Left colon (tissue), 2 donors: ENCODE data around the gene KRTAP2-1. TPM values are rescaled to one million over a fixed set of nuclear protein-coding genes. Genes with fewer than 3 reads are reported as not detected.

ENCODE experiments used
- total RNA-seq, 2 donors: library from RNA; stranded (reverse); fragmentation: NEBNext Ultra II Directional; extraction: Animal tissue kit (Norgen Biotek cat#: 25700); gene quantifications; one replicate each; pipeline ENCODE4 v1.2.1, GENCODE V29; 2021
- donor health status: DM: no; HTN: no; CAD: no.
- donor health status: DM: yes; HTN: yes; CAD: no.

KRTAP2-1 gene
- total RNA-seq, 2 donors from 2014 or later, result not detected

Other genes starting within 250 kb of the KRTAP2-1 start
- not detected for gene KRT28, start 247.4 kb downstream of the KRTAP2-1 start, total RNA-seq
- 10 to 100 TPM; 25.1 to 38.9 TPM for gene KRT10, start 224.7 kb downstream of the KRTAP2-1 start, total RNA-seq
- gene KRT12, start 180.1 kb downstream of the KRTAP2-1 start, total RNA-seq, result 1 to 10 TPM; 1.2 to 3.9 TPM
- 1,000 to 10,000 TPM; 1,413 to 1,967 TPM for gene KRT20, start 162.1 kb downstream of the KRTAP2-1 start, total RNA-seq
- gene KRT23, start 109.7 kb downstream of the KRTAP2-1 start, total RNA-seq, result under 1 TPM in 1 of 2 donors, not detected in 1; 0.28 TPM
- gene KRT39, start 80.4 kb downstream of the KRTAP2-1 start, total RNA-seq, result not detected
- under 1 TPM; 0.21 to 0.39 TPM for gene KRT40, start 63.0 kb downstream of the KRTAP2-1 start, total RNA-seq
- not detected for gene KRTAP3-3, start 53.2 kb downstream of the KRTAP2-1 start, total RNA-seq
- gene KRTAP3-2, start 47.4 kb downstream of the KRTAP2-1 start, total RNA-seq, result not detected
- gene KRTAP3-1, start 38.2 kb downstream of the KRTAP2-1 start, total RNA-seq, result not detected
- not detected for gene KRTAP1-5, start 20.1 kb downstream of the KRTAP2-1 start, total RNA-seq
- gene KRTAP1-4, start 17.1 kb downstream of the KRTAP2-1 start, total RNA-seq, result not detected
- not detected for gene KRTAP1-3, start 12.4 kb downstream of the KRTAP2-1 start, total RNA-seq
- gene KRTAP1-1, start 5.9 kb downstream of the KRTAP2-1 start, total RNA-seq, result not detected
- gene KRTAP2-2, start 7.9 kb upstream of the KRTAP2-1 start, total RNA-seq, result not detected
- gene KRTAP2-3, start 12.8 kb upstream of the KRTAP2-1 start, total RNA-seq, result not detected
- not detected for gene KRTAP2-4, start 18.6 kb upstream of the KRTAP2-1 start, total RNA-seq
- gene KRTAP4-7, start 36.8 kb upstream of the KRTAP2-1 start, total RNA-seq, result not detected
- gene KRTAP4-8, start 50.8 kb upstream of the KRTAP2-1 start, total RNA-seq, result not detected
- gene KRTAP4-16, start 54.9 kb upstream of the KRTAP2-1 start, total RNA-seq, result not detected
- not detected for gene KRTAP4-9, start 58.1 kb upstream of the KRTAP2-1 start, total RNA-seq
- gene KRTAP4-11, start 71.1 kb upstream of the KRTAP2-1 start, total RNA-seq, result not detected
- not detected for gene KRTAP4-12, start 76.9 kb upstream of the KRTAP2-1 start, total RNA-seq
- not detected for gene KRTAP4-6, start 93.2 kb upstream of the KRTAP2-1 start, total RNA-seq
- gene KRTAP4-5, start 102.5 kb upstream of the KRTAP2-1 start, total RNA-seq, result not detected
- gene KRTAP4-4, start 113.4 kb upstream of the KRTAP2-1 start, total RNA-seq, result not detected
- not detected for gene KRTAP4-3, start 120.9 kb upstream of the KRTAP2-1 start, total RNA-seq
- gene KRTAP4-2, start 130.9 kb upstream of the KRTAP2-1 start, total RNA-seq, result not detected
- under 1 TPM in 1 of 2 donors, not detected in 1; 0.34 TPM for gene KRTAP4-1, start 137.6 kb upstream of the KRTAP2-1 start, total RNA-seq
- not detected for gene KRTAP9-1, start 142.6 kb upstream of the KRTAP2-1 start, total RNA-seq
- gene KRTAP9-2, start 179.3 kb upstream of the KRTAP2-1 start, total RNA-seq, result not detected
- not detected for gene KRTAP9-3, start 185.1 kb upstream of the KRTAP2-1 start, total RNA-seq
- not detected for gene KRTAP9-8, start 190.7 kb upstream of the KRTAP2-1 start, total RNA-seq
- not detected for gene KRTAP9-4, start 202.4 kb upstream of the KRTAP2-1 start, total RNA-seq
- not detected for gene KRTAP9-9, start 208.1 kb upstream of the KRTAP2-1 start, total RNA-seq
- not detected for gene KRTAP9-6, start 218.1 kb upstream of the KRTAP2-1 start, total RNA-seq
- gene KRTAP9-7, start 228.4 kb upstream of the KRTAP2-1 start, total RNA-seq, result not detected